Measurements from ENCODE around the gene ARPC1B.

DNA sequence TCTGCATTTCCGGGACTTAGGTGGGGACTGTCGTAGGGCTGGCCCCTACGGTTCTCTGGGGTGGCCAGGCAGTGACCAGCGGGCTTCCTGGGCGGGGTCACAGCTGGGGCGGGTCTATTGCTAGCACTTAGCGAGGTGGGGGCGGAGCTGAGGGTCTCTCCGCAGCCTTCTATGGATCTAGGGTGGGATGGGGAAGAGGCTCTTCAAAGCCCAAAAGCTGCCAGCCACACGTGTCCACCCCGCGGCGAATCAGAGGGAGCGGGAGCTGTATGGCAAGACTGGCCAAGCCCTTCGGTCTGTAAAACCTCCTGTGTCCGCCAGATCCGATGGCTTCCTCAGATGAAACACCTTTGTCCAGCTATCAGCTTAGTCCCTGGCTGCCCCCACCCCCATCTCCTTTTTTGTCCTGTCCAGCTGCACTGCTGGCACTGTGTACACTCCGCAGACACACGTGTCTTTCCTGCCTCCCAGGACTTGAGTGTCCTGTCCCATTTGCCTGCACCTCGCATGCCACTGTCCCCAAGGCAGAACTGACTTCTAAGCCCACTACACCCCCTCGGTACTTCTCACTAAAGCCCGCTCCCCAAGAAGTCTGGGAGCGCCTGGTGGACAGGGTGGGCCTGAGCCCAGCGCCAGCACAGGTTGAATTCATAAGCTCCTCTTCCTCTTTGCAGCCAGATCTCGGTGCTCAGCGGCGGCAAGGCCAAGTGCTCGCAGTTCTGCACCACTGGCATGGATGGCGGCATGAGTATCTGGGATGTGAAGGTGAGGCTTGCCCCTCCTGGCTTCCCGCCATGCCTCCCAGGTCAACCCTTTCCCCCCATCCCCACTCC lies 19.0 kb downstream of the ARPC1B start:
- TF ChIP-seq, protein P1, sequence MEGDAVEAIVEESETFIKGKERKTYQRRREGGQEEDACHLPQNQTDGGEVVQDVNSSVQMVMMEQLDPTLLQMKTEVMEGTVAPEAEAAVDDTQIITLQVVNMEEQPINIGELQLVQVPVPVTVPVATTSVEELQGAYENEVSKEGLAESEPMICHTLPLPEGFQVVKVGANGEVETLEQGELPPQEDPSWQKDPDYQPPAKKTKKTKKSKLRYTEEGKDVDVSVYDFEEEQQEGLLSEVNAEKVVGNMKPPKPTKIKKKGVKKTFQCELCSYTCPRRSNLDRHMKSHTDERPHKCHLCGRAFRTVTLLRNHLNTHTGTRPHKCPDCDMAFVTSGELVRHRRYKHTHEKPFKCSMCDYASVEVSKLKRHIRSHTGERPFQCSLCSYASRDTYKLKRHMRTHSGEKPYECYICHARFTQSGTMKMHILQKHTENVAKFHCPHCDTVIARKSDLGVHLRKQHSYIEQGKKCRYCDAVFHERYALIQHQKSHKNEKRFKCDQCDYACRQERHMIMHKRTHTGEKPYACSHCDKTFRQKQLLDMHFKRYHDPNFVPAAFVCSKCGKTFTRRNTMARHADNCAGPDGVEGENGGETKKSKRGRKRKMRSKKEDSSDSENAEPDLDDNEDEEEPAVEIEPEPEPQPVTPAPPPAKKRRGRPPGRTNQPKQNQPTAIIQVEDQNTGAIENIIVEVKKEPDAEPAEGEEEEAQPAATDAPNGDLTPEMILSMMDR (conservative IDR thresholded peaks at IDR 0.05 in 1 of 2, IDR thresholded peaks at IDR 0.05 in 1 of 2; ENCODE audit: low read depth in 1 of 2, low read length in 2 of 2), result no peak
- TF ChIP-seq EZH2 (IDR thresholded peaks at IDR 0.05; ENCODE audit: low read length, missing control alignments), result no peak

Data from fibroblast of lung (primary cell).